Sigmoid colon (tissue), 7 donors: ENCODE data around the gene SLC30A2. TPM values are rescaled to one million over a fixed set of nuclear protein-coding genes. Genes with fewer than 3 reads are reported as not detected.
A peak's percentile ranks its signal among the peaks of the same experiment; 100 is the strongest.

Experiments used
- DNase-seq: peaks from one replicate; pipeline ENCODE4 v3.0.0-alpha.2; 2019
- H3K27ac ChIP-seq, 4 donors: fragments of 200-600 bp; sonication (generic); one replicate each; pipeline ENCODE4 v1.5.1; 2016 to 2019; ENCODE audit warnings: mild to moderate bottlenecking in 1 of 4
- H3K27me3 ChIP-seq, 3 donors: fragments of 200-600 bp; sonication (generic); one replicate each; pipeline ENCODE4 v1.5.1; 2019; ENCODE audit warnings: mild to moderate bottlenecking in 1 of 3
- H3K36me3 ChIP-seq, 4 donors: fragments of 200-600 bp; sonication (generic); one replicate each; pipeline ENCODE4 v1.5.1; 2016 to 2019
- H3K4me1 ChIP-seq, 4 donors: fragments of 200-600 bp; sonication (generic); one replicate each; pipeline ENCODE4 v1.5.1; 2017 to 2019
- H3K4me3 ChIP-seq, 4 donors: fragments of 200-600 bp; sonication (generic); one replicate each; pipeline ENCODE4 v1.5.1; 2017 to 2019; ENCODE audit warnings: mild to moderate bottlenecking in 2 of 4, moderate library complexity in 1 of 4
- H3K9me3 ChIP-seq, 4 donors: fragments of 200-600 bp in 3 of 4; sonication (generic) in 3 of 4; one replicate each; pipeline versions ENCODE4 v1.5.1 to v1.6.1; 2013 to 2019
- CTCF ChIP-seq, 4 experiments: fragments of 450-650 bp in 3 of 4; fragments of 200-600 bp in 1 of 4; IDR thresholded peaks; one replicate each; pipeline ENCODE4 v1.5.1; 2016 to 2019; ENCODE audit warnings: antibody characterized with exemption in 4 of 4, mild to moderate bottlenecking in 3 of 4, moderate library complexity in 2 of 4
- EP300 ChIP-seq, 4 donors: sonication (generic); formaldehyde crosslinking; IDR thresholded peaks; one replicate each; pipeline ENCODE4 v1.6.1; 2017; ENCODE audit warnings: antibody characterized with exemption in 4 of 4
- POLR2A ChIP-seq, 2 donors: fragments of 450-650 bp; IDR thresholded peaks; one replicate each; pipeline ENCODE4 v1.6.1; 2016; ENCODE audit warnings: antibody characterized with exemption in 2 of 2, mild to moderate bottlenecking in 2 of 2, moderate library complexity in 2 of 2
- POLR2AphosphoS5 ChIP-seq, 4 donors: sonication (generic); formaldehyde crosslinking; IDR thresholded peaks; one replicate each; pipeline ENCODE4 v1.6.1; 2017; ENCODE audit warnings: antibody characterized with exemption in 4 of 4
- WGBS, 2 donors: extraction: QIAGEN DNeasy Blood & Tissue Kit; methylation state at CpG; one replicate each; pipeline ENCODE4 v1.1.7; 2013; 5-methylcytosine and 5-hydroxymethylcytosine counted together
- intact Hi-C: fragments of 100-400 bp; cut with DNase I; formaldehyde crosslinking; loops from one replicate; pipeline ENCODE4 v1.15.1; 2023
- polyA plus RNA-seq, 3 donors: library from polyadenylated mRNA; stranded (reverse); fragments of 200-250 nt; gene quantifications; one replicate each; pipeline ENCODE4 v1.2.3, GENCODE V29; 2013
- total RNA-seq, 4 donors: library from RNA; depleted of rRNA; stranded (reverse); fragments of >200 nt; gene quantifications; one replicate each; pipeline ENCODE4 v1.1.0, GENCODE V29; 2016
- donor health status: healthy with polysubstance abuse.
- donor health status: Bipolar disorder and iron deficiency.
- donor health status: healthy.

Gene SLC30A2
- total and polyA plus RNA-seq, 7 donors, result 0.07 to 0.92 (median 0.16) TPM; not detected in 4

GRCh38 chr1:26034504-26035202 is 11.3 kb downstream of the SLC30A2 start:
- Histone ChIP-seq H3K9me3 (no peaks in the 10 kb centered on the region), H3K27ac (peak overlapping the region; percentile 84 to 91 (median 88)), H3K27me3 (peaks cover 0 to 7% (median 0%) of the 10 kb centered on the region in 3 donors), H3K4me1 (peaks cover 0 to 15% (median 11%) of the 10 kb centered on the region in 4 donors), H3K4me3 (peak overlapping the region; percentile 58 to 80 (median 75)), H3K36me3 (no peaks in the 10 kb centered on the region)
- TF ChIP-seq POLR2A (IDR thresholded peaks at IDR 0.05) (no peak), EP300 (IDR thresholded peaks at IDR 0.05) (no peak), POLR2AphosphoS5 (IDR thresholded peaks at IDR 0.05) (no peak), CTCF (IDR thresholded peaks at IDR 0.05) (no peak)
- intact Hi-C loops, result loop anchor here (5.0 kb wide), 1 partner anchor 128 kb away; no protein-coding TSS in a partner anchor
- WGBS, 2 donors, result 11 to 20% methylated on average over 15 of the region's 15 CpGs
- no peak for DNase-seq

- no peak overlapping the region for H3K27ac ChIP-seq
- H3K4me3 ChIP-seq, result no peak overlapping the region
- H3K4me1 ChIP-seq, result peaks cover 0 to 15% (median 11%) of the 10 kb centered on the region in 4 donors
- H3K36me3 ChIP-seq, result no peaks in the 10 kb centered on the region
- 81 to 82% methylated on average over 12 of the region's 12 CpGs for WGBS, 2 donors
- TF ChIP-seq POLR2AphosphoS5 (IDR thresholded peaks at IDR 0.05), result no peak
- no peak for TF ChIP-seq POLR2A (IDR thresholded peaks at IDR 0.05)
- TF ChIP-seq EP300 (IDR thresholded peaks at IDR 0.05), result no peak
- no peak for TF ChIP-seq CTCF (IDR thresholded peaks at IDR 0.05)
- intact Hi-C loops, result no loop called here
- DNase-seq, result no peak
- peaks cover 0 to 7% (median 0%) of the 10 kb centered on the region in 3 donors for H3K27me3 ChIP-seq
- no peaks in the 10 kb centered on the region for H3K9me3 ChIP-seq
Observed at GRCh38 chr1:26032656-26033357, 13.1 kb downstream of the SLC30A2 start.

- no peak for DNase-seq
Observed at GRCh38 chr1:26031611-26032220, 14.2 kb downstream of the SLC30A2 start.

GRCh38 chr1:26031196-26031595 is 14.7 kb downstream of the SLC30A2 start:
- Histone ChIP-seq H3K27ac (no peak overlapping the region), H3K4me1 (peaks cover 0 to 10% (median 9%) of the 10 kb centered on the region in 4 donors), H3K36me3 (no peaks in the 10 kb centered on the region), H3K9me3 (no peaks in the 10 kb centered on the region), H3K4me3 (no peak overlapping the region), H3K27me3 (peaks cover 0 to 7% (median 0%) of the 10 kb centered on the region in 3 donors)
- no peak for TF ChIP-seq EP300 (IDR thresholded peaks at IDR 0.05)
- no peak for TF ChIP-seq POLR2AphosphoS5 (IDR thresholded peaks at IDR 0.05)
- no peak for TF ChIP-seq CTCF (IDR thresholded peaks at IDR 0.05)
- no peak for TF ChIP-seq POLR2A (IDR thresholded peaks at IDR 0.05)
- WGBS, 2 donors, result 66 to 85% methylated on average over 4 of the region's 4 CpGs
- intact Hi-C loops, result no loop called here
- DNase-seq, result no peak

More at GRCh38 chr1:26031611-26032220, 14.2 kb downstream of the SLC30A2 start:
- H3K36me3 ChIP-seq, result no peaks in the 10 kb centered on the region
- H3K27ac ChIP-seq, result no peak overlapping the region
- WGBS, 2 donors, result 70 to 79% methylated on average over 3 of the region's 3 CpGs
- peaks cover 0 to 15% (median 11%) of the 10 kb centered on the region in 4 donors for H3K4me1 ChIP-seq
- TF ChIP-seq POLR2AphosphoS5 (IDR thresholded peaks at IDR 0.05) (no peak), EP300 (IDR thresholded peaks at IDR 0.05) (no peak), POLR2A (IDR thresholded peaks at IDR 0.05) (no peak), CTCF (IDR thresholded peaks at IDR 0.05) (no peak)
- peaks cover 0 to 7% (median 0%) of the 10 kb centered on the region in 3 donors for H3K27me3 ChIP-seq
- H3K4me3 ChIP-seq, result no peak overlapping the region
- intact Hi-C loops, result no loop called here
- H3K9me3 ChIP-seq, result no peaks in the 10 kb centered on the region
